Breast epithelium (tissue), 3 donors: ENCODE data around the gene SLC39A3.

Source experiments
- POLR2A ChIP-seq: fragments of 450-650 bp; IDR thresholded peaks from one replicate; pipeline ENCODE4 v1.6.1; 2016; ENCODE audit warnings: antibody characterized with exemption, mild to moderate bottlenecking, moderate library complexity
- POLR2AphosphoS5 ChIP-seq, 3 donors: sonication (generic); formaldehyde crosslinking; IDR thresholded peaks; one replicate each; pipeline ENCODE4 v1.6.1; 2017; ENCODE audit warnings: antibody characterized with exemption in 3 of 3
- TF ChIP-seq, protein P1 (sequence below), 3 donors: fragments of 450-650 bp; IDR thresholded peaks; one replicate each; pipeline ENCODE4 v1.5.1; 2016 to 2017; ENCODE audit warnings: antibody characterized with exemption in 3 of 3, mild to moderate bottlenecking in 3 of 3, moderate library complexity in 3 of 3

DNA sequence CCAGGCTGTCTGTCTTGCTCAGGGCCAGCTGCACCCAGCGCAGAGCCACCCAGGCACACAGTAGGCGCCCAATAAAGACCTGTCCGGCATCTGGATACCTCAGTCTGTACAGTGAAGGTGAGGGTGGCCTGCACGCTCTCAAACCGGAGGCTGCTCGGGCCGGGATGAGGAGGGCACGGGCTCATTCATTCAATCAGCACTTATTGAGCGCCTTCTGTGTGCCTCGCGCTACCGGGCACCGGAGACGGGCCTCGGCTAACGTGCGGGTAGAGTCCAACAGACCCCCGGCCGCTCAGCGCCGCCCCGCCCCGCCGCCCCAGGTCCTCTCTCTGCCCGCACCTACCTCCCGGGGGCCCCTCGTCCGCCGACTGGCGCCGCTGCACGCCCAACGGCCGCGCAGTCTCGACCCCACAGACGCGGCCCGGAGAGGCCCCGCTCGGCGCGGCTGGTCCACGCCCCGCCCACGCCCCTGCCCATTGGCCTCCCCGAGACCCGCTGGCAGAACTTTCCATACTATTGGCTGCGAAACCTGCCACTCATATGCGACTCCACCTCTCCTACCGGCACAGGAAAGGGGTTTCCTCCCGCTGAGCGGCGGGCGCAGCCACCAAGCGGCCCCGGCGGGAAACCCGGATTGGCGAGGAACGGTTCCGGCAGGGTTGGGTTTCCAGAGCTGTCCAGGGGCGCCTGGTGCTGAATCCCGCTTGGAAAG is at the start of gene SLC39A3:
- TF ChIP-seq, protein P1, sequence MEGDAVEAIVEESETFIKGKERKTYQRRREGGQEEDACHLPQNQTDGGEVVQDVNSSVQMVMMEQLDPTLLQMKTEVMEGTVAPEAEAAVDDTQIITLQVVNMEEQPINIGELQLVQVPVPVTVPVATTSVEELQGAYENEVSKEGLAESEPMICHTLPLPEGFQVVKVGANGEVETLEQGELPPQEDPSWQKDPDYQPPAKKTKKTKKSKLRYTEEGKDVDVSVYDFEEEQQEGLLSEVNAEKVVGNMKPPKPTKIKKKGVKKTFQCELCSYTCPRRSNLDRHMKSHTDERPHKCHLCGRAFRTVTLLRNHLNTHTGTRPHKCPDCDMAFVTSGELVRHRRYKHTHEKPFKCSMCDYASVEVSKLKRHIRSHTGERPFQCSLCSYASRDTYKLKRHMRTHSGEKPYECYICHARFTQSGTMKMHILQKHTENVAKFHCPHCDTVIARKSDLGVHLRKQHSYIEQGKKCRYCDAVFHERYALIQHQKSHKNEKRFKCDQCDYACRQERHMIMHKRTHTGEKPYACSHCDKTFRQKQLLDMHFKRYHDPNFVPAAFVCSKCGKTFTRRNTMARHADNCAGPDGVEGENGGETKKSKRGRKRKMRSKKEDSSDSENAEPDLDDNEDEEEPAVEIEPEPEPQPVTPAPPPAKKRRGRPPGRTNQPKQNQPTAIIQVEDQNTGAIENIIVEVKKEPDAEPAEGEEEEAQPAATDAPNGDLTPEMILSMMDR (IDR thresholded peaks at IDR 0.05) = peak in 2 of 3 donors; percentile 22 to 47
- TF ChIP-seq POLR2A (no peak), POLR2AphosphoS5 (IDR thresholded peaks at IDR 0.05) (peak; percentile 48 to 72 (median 61))
